OCI-LY7 (cell line): ENCODE measurements around the gene FREY1.

Experiments
- EZH2phosphoT487 ChIP-seq: fragments of 200-600 bp; sonication (generic); IDR thresholded peaks from 2 replicates; pipeline ENCODE4 v1.6.1; 2018; ENCODE audit warnings: low read depth, borderline replicate concordance, mild to moderate bottlenecking, mixed run types, antibody characterized with exemption, low read length, moderate library complexity, mixed read lengths
- TF ChIP-seq, protein P1 (sequence below): fragments of 200-600 bp; sonication (generic); conservative IDR thresholded peaks from 2 replicates; pipeline ENCODE4 v1.5.1; 2014; ENCODE audit warnings: mild to moderate bottlenecking, antibody characterized with exemption, low read length, moderate library complexity, mixed read lengths

DNA sequence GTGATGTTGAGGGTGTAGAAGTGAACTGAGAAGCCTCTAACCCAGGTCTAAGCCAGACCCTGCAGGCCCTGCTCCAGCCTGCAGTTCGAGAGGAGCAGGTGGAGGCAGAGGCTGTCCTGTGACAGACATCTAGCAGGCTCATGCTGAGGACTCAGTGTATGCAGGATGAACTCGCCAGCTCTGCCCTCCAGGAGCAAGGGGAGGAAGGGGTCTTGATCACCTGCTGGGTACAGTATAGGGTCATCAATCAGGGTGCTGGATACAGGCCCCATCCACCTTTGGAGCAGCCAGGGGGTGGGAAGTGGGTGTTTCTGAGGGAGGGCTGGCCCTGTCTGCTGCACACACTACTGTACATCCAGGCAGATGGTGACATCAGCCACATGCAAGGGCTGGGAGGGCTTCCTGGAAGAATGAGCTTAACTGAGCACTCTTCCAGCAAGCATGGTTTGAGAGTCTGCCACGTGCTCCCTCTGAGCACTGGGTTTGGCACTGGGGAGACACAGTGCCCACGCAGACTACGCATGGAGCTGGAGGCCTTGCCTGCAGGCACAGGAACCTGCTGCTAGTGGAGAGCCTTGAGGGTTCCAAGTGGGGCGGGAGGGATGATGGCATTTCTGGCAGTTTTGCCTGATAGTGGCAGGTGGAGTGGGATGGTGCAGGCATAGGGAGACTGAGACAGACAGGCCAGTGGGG lies 12.4 kb downstream of the FREY1 start:
- TF ChIP-seq, protein P1, sequence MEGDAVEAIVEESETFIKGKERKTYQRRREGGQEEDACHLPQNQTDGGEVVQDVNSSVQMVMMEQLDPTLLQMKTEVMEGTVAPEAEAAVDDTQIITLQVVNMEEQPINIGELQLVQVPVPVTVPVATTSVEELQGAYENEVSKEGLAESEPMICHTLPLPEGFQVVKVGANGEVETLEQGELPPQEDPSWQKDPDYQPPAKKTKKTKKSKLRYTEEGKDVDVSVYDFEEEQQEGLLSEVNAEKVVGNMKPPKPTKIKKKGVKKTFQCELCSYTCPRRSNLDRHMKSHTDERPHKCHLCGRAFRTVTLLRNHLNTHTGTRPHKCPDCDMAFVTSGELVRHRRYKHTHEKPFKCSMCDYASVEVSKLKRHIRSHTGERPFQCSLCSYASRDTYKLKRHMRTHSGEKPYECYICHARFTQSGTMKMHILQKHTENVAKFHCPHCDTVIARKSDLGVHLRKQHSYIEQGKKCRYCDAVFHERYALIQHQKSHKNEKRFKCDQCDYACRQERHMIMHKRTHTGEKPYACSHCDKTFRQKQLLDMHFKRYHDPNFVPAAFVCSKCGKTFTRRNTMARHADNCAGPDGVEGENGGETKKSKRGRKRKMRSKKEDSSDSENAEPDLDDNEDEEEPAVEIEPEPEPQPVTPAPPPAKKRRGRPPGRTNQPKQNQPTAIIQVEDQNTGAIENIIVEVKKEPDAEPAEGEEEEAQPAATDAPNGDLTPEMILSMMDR: no peak
- TF ChIP-seq EZH2phosphoT487: no peak
